GM18505 (cell line): ENCODE data around the gene TMPRSS6.

ENCODE experiments used
- ATAC-seq: cut with Tn5 transposase; IDR thresholded peaks from one replicate; pipeline ENCODE4 v1.9.1; 2021; ENCODE audit not compliant: unreplicated experiment
- POLR2A ChIP-seq: IDR thresholded peaks from 4 replicates; pipeline ENCODE4 v1.6.1; 2011; ENCODE audit warnings: borderline replicate concordance; ENCODE audit not compliant: insufficient read depth, insufficient read length; ENCODE audit errors: extremely low read depth

TMPRSS6 gene

DNA sequence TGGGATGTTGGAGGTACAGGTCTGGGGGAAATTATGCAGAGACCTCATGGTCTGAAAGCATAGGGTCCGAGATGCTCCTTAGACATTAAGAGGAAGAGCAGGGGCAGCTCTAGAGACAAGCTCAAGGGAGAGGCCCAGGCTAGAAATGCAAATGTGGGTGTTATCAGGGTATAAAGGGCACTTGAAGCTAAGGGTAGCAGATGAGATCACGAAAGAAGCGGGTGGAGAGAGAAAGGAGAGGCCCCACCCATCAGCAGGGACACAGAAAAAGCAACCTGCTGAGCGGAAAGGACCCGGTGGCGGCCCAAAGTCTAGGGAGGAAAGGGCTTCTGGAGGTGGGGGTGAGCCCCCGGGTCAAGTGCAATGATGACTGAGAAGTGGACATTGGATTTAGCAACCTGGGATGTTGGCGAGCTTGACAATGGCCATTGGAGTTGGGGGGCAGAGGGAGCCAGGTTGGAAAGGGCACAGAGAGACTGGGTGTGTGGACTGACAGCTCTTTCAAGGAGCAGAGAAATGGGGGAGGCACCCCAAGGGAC lies 8.9 kb downstream of the TMPRSS6 start:
- no peak for ATAC-seq
- TF ChIP-seq POLR2A = no peak

DNA sequence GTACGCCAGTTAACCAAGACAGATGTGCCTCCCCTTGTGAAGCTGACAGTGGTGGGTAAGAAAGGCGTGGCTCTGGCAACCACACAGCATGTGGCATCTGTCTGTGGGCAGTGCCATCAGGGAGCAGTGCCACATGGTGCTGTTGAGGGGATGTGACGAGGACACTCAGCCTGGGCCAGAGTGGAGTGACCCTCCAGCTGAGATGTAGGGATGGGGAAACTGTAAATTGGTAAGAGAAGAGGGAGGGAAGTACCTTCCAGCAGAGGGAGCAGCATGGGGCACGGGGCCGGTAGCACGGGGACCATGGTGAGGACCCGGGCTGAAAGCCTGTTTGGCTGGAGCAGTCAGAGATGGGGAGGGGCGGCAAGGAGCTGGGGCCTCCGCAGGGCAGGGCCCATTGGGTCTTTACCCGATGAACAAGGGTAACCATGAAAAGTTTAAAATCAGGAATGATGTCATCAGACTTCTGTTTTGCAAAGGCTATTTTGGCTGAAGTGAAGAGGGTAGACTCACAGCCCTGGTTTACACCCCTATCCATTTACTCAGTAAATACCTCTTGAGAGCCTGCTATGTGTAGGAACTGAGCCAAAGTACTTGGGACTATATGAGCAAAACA lies 10.4 kb downstream of the TMPRSS6 start:
- ATAC-seq = no peak
- no peak for TF ChIP-seq POLR2A

DNA sequence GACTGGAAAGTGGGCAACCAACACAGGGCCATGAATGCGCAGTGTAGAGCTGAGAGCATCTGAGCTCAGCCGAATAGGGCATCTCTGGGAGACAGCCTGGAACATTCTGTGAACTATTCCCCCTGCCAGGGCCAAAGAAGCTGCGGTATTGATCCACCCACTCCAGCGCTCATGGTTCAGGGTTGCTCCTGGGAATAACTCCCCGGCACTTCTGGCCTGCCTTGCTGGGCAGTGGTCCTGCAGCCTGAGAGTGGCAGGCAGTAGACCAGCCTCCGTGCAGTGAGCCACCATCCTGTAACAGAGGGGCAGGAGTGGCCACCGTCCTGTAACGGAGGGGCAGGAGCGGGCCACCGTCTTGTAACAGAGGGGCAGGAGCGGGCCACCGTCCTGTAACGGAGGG lies 12.2 kb downstream of the TMPRSS6 start:
- no peak for TF ChIP-seq POLR2A
- ATAC-seq = no peak

DNA sequence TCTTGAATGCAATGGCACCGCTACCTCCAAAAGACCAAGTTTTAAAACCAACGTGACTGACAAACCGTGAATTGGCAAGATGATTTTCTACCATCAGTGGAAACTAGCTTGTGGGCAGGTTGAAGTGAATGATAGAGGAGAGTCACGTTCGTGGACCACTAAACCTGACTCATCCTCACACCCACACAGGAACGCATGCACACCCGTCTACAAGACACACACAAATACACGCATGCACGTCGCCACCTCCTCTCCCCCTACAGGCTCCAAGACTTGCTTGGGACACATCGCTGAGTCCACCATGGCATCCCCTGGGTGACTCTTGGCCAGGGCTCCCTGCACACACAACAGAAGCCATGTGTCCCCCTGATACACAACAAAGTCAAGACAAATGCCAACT lies 14.4 kb downstream of the TMPRSS6 start:
- ATAC-seq = no peak
- no peak for TF ChIP-seq POLR2A

DNA sequence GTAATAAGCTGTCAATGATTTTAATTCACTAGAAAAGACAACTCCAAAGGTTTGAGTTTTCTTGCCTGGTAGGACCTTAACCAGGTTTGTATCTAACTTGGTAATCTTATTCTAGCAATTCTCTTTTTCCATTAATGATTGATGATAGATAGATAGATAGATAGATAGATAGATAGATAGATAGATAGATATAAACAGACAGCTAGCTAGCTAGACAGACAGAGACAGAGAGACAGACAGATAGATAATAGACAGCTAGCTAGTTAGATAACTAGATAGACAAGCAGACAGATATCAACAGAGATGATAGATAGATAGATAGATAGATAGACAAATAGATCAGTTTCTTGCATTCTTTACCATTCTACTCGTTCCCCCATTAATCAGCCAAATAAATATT lies 15.3 kb downstream of the TMPRSS6 start:
- TF ChIP-seq POLR2A = no peak
- ATAC-seq = no peak

DNA sequence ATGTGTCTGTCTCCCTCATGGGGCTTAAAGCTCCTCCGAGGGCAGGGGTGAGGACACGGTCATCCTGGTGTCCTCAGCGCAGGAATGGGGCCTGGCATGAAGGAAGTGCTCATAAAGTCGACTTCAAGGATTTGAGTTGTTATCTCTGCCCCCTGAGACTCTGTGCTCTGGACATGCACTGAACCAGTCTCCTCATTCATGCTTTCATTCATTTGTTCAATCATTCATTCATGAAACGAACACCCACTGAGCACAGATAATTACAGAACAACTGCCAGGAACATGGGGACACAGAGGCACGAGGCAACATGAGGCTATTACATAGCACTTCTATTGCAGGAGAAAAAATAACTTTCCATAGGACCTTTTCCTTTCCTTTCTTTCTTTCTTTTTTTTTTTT lies 16.5 kb downstream of the TMPRSS6 start:
- no peak for TF ChIP-seq POLR2A
- no peak for ATAC-seq

DNA sequence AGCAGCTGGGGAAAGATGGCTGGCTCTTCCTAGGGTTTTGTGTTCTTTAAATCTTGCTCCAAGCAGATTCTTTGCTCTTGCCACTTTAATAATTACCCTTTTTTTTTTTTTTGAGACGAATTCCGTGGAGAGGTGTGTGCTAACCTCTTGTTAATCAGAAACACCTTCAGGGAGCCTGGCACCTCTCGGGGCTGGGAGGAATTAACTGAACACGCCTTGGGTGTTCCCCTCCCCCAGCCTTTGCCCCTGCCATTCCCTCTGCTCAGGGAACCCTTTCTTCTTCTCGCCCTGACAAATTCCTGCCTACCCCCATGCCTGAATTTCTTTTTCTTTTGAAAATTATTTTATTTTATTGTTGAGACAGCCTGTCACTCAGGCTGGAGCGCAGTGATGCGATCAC lies 17.5 kb downstream of the TMPRSS6 start:
- ATAC-seq = no peak
- no peak for TF ChIP-seq POLR2A

DNA sequence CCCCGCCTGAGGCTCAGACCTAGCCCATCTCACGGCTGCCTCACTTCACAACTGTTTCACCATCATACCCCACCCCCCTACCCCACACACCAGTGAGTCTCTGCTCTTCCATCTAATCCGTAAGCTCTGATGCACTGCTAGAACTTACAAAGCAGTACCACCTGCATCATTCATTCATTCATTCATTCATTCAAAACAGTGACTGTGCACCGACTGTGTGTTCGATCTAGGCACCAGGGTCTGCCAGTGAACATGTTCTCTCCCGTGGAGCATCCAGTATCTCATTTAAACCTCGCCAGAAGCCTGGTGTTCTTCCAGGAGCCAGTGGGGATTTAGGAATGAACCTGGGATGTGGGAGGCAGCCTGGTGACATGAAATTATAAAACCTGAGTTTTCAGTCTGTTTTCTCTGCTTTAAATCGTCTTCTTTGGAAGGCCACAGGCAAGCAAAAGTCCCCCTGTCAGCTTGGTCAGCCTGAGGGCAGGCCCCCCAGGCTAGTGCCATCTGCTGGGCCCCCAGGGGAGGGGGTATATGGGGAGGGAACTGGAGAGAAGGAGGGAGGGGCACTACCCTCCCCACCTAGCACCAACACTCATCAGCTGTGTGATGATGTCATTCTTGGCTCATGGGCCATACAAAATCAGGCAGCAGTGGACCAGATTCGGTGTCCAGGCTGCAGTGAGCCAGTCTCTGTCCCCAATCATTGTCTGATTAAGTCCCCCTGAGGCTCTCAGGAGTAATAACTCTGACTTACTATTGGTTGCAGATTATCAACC lies 18.4 kb downstream of the TMPRSS6 start:
- ATAC-seq = no peak
- TF ChIP-seq POLR2A = no peak

DNA sequence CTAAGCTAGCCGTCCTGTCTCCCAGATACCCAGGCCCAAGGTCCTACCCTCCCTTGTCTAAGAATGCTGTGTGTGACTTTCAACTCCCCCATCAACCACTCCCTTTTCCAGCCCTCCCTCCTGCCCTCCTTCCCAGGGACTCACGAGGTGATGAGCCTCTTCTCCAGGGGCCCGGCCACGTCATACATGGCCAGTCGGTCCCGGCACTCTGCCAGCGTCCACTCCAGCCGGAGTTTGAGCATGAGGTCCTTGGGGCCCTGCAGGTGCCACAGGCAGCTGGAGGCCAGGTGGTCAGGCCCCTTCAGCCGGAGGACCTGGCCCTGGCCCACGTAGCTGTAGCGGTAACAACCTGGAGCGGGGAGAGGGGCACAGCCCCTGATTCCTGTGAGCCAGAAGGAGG lies 20.1 kb downstream of the TMPRSS6 start:
- no peak for TF ChIP-seq POLR2A
- ATAC-seq = no peak

DNA sequence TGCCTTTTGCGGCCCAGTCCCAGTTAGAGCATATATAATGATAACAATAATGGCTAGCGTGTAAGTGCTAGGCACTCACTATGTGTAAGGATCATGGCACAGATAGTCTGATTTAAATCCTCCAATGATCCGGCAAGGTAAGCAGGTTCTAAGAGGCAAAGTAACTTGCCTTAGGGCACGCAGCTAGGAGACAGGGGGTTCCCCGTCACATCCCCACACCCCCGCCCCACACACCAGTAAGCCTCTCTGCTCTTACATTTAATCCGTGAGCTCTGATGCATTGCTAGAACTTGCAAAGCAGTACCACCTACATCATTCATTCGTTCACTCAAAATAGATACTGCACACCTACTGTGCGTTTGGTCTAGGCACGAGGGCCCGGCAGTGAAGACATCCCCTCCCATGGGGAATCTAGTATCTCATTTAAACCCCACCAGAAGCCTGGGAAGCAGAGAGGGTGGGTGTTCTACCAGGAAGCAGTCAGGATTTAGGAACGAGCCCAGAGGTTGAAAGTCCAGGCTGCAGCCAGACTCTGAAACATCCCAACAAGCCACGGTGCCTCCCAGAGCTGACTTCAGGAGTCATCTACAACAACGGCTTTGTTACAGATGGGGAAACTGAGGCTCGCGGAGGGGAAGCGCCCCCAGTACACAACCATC lies 20.6 kb downstream of the TMPRSS6 start:
- no peak for TF ChIP-seq POLR2A
- ATAC-seq = no peak

DNA sequence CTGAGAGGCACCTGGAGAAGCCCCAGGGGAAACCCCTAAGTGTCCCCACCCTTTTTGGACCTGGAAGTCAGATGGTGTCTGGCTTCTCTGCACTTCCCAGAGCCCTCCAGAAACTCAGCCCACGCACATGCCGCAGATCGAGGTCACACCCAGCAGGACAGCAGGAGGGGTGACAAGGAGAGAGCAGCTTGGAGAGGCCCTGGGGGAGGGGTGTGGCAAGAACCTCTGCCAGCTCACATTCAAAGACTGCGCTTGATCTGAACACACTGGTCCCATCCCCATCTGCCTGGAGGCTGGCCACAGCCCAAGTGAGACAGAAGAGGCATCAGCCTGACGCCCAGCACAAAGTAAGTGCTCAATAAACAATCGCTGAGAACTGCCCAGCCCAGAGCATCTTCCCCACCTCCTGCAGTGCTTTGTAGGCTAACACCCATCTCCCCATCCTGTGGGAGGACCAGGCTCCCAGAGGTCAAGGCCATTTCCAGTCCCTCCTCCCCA lies 21.4 kb downstream of the TMPRSS6 start:
- no peak for TF ChIP-seq POLR2A
- ATAC-seq = no peak

DNA sequence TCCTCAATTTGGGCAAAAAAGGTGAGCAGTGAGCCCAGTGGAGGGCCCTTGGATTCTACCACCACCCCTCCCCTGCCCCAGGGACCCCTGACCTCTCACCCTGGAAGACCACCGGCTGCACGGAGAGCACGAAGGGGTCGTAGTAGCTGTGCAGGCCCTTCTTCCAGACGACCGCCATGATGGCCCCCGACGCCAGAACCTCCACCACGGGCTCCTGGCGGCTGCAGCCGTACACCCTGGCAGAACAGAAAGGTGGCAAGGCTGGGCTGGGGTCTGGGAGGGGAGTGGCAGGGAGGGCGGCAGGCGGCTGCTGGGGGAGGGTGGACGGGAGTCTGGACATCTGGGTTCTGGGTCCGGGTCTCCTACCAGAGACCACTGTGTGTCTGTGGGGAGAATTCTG lies 23.3 kb downstream of the TMPRSS6 start:
- no peak for ATAC-seq
- no peak for TF ChIP-seq POLR2A

DNA sequence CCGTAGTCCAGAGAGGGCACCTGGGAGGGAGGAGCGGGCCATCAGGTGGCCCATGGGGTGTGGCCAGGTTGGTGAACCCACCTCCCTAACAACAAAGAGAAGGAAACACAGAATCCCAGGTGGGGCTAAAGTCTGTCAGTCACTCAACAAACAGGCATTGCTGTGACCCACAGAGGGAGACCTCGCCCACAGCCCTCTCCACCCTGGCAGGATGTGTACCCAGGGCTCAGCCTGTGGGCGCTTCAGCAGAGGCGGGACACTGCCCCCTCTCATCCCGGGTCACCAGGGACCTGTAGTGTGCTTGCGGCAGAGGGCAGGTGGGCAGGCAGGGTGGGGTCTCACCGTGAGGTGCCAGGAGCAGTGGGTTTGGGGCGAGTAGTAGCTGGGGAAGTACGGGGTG lies 25.1 kb downstream of the TMPRSS6 start:
- no peak for ATAC-seq
- no peak for TF ChIP-seq POLR2A
